Activated CD8-positive, alpha-beta T cell treated with anti-CD3 and anti-CD28 coated beads for 36 hours (primary cell): ENCODE measurements around the gene ST3GAL6. TPM values are rescaled to one million over a fixed set of nuclear protein-coding genes. Genes with fewer than 3 reads are reported as not detected.

Experiments used
- ATAC-seq: fragments of 200-7000 bp; cut with Tn5 transposase; one replicate; pipeline ENCODE4 v1.10.0; 2021; ENCODE audit warnings: mild to moderate bottlenecking, moderate library complexity
- CTCF ChIA-PET: fragments of 350-600 bp; sonication (Branson Sonifier 250); formaldehyde crosslinking; loops from one replicate; lab custom pipeline; 2021; ENCODE audit warnings: antibody characterized with exemption; lab: Charles Lee
- POLR2A ChIA-PET: fragments of 350-600 bp; sonication (Branson Sonifier 250); formaldehyde crosslinking; loops from one replicate; lab custom pipeline; 2021; ENCODE audit warnings: antibody characterized with exemption; lab: Charles Lee
- DNase-seq: peaks from one replicate; pipeline ENCODE4 v3.0.0-alpha.2; 2020
- H3K27ac Mint-ChIP-seq: one replicate; pipeline ENCODE4 v1.8.0; 2021; ENCODE audit warnings: mild to moderate bottlenecking, mixed read lengths
- H3K27me3 Mint-ChIP-seq: one replicate; pipeline ENCODE4 v1.8.0; 2021; ENCODE audit warnings: mixed read lengths
- H3K36me3 Mint-ChIP-seq: one replicate; pipeline ENCODE4 v1.8.0; 2021; ENCODE audit warnings: low read depth, mixed read lengths
- H3K4me1 Mint-ChIP-seq: one replicate; pipeline ENCODE4 v1.8.0; 2021; ENCODE audit warnings: low read depth, mixed read lengths
- H3K4me3 Mint-ChIP-seq: one replicate; pipeline ENCODE4 v1.8.0; 2021; ENCODE audit warnings: mild to moderate bottlenecking, moderate library complexity, mixed read lengths
- H3K9me3 Mint-ChIP-seq: one replicate; pipeline ENCODE4 v1.8.0; 2021; ENCODE audit warnings: mixed read lengths
- CTCF ChIP-seq: fragments of 200-600 bp; IDR thresholded peaks from one replicate; pipeline ENCODE4 v1.8.0; 2022; ENCODE audit warnings: antibody characterized with exemption, mild to moderate bottlenecking
- intact Hi-C: fragments of 100-400 bp; cut with micrococcal nuclease; formaldehyde crosslinking; loops from one replicate; pipeline ENCODE4 v1.10.0; 2022
- total RNA-seq, 2 experiments: library from RNA; stranded (reverse); gene quantifications; one replicate each; pipeline ENCODE4 v1.2.3, GENCODE V29; 2021

Gene ST3GAL6
- total RNA-seq, 2 experiments from 2014 or later: not detected

GRCh38 chr3:98801043-98801747 is 38.1 kb downstream of the ST3GAL6 start:
- Mint-ChIP-seq H3K4me1 (no peaks in the 10 kb centered on the region), H3K36me3 (no peaks in the 10 kb centered on the region), H3K9me3 (no peaks in the 10 kb centered on the region), H3K27ac (no peak overlapping the region), H3K4me3 (no peak overlapping the region), H3K27me3 (no peaks in the 10 kb centered on the region)
- ATAC-seq: no peak
- ChIA-PET CTCF (no interaction called here), POLR2A (no interaction called here)
- no peak for DNase-seq
- no peak for TF ChIP-seq CTCF
- intact Hi-C loops: no loop called here

DNA sequence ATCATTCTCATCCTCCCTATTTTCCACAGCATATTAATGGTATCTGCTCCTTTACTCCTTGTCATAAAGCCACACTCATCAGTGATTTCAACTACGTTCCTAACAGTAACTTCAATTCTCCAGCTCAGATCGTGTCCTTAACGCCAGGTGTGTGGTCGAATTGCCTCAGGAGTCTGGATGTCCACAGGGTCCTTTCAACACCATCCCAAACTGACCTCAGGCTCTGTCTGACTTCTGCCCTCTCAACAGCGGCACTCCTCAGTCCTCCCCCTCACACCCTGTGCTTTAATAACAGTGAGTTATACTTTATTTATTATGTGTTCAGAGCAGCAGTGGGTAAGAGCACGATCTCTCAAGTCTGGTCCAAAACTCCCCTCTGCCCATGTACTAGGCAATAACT is 42.4 kb downstream of the ST3GAL6 start:
- no peak for TF ChIP-seq CTCF
- DNase-seq: no peak
- Mint-ChIP-seq H3K27me3 (no peaks in the 10 kb centered on the region), H3K4me3 (no peak overlapping the region), H3K9me3 (no peaks in the 10 kb centered on the region), H3K36me3 (no peaks in the 10 kb centered on the region), H3K27ac (no peak overlapping the region), H3K4me1 (no peaks in the 10 kb centered on the region)
- intact Hi-C loops: no loop called here
- ATAC-seq: no peak
- ChIA-PET CTCF (interaction anchor here (1.4 kb wide), 1 partner anchor 158 kb away, joined by 3 read pairs; no protein-coding TSS in a partner anchor), POLR2A (no interaction called here)

DNA sequence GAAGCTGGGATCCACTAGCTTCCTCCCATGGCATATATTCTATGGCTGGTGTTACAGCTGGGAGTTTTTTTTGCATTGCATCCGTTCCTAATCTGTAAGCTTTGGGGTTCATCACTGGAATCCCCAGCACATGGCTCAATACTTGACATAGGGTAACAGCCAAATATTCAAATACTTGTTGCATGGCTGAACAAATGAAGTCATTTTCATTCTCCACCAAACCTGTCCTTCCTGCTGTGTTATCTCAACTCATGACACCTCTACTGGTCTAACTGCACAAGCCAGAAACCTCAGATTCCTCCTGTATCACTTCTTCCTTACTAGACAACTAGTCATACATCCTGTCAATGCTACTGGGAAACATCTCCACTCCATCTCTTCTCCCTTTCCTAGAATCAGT is 43.4 kb downstream of the ST3GAL6 start:
- intact Hi-C loops: no loop called here
- ATAC-seq (no peak), DNase-seq (no peak)
- H3K36me3 Mint-ChIP-seq: no peaks in the 10 kb centered on the region
- CTCF ChIA-PET: interaction anchor here (1.4 kb wide), 1 partner anchor 157 kb away, joined by 3 read pairs; no protein-coding TSS in a partner anchor
- TF ChIP-seq CTCF: no peak
- H3K4me1 Mint-ChIP-seq: no peaks in the 10 kb centered on the region
- H3K27me3 Mint-ChIP-seq: no peaks in the 10 kb centered on the region
- POLR2A ChIA-PET: no interaction called here
- H3K27ac Mint-ChIP-seq: no peak overlapping the region
- H3K4me3 Mint-ChIP-seq: no peak overlapping the region
- H3K9me3 Mint-ChIP-seq: no peaks in the 10 kb centered on the region

- TF ChIP-seq CTCF: no peak
- no peaks in the 10 kb centered on the region for H3K9me3 Mint-ChIP-seq
- H3K4me1 Mint-ChIP-seq: no peaks in the 10 kb centered on the region
- ATAC-seq (no peak), DNase-seq (no peak)
- POLR2A ChIA-PET: no interaction called here
- H3K36me3 Mint-ChIP-seq: no peaks in the 10 kb centered on the region
- intact Hi-C loops: no loop called here
- CTCF ChIA-PET: no interaction called here
- no peak overlapping the region for H3K27ac Mint-ChIP-seq
- no peaks in the 10 kb centered on the region for H3K27me3 Mint-ChIP-seq
- no peak overlapping the region for H3K4me3 Mint-ChIP-seq
These were observed 43.9 kb downstream of the ST3GAL6 start for GRCh38 chr3:98807011-98807410.

DNA sequence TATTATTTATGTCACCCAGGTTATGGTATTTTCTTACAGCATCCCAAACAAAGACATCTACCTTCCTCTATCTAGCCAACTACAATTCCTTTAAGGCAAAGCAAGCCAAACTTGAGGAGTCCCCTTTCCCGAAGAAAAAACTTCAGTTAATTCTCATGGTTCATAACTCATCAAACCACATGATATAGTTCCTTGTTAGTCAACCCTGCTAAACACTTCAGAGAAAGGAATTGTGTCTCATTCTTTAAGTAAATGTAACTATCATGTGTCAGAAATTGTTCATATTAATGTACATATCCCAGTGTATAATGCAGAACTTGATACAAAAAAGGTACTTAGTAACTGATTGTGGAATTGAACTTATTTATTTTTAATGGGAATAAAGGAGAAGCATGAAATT is 44.4 kb downstream of the ST3GAL6 start:
- DNase-seq: no peak
- ChIA-PET CTCF (no interaction called here), POLR2A (no interaction called here)
- no peaks in the 10 kb centered on the region for H3K4me1 Mint-ChIP-seq
- no peak overlapping the region for H3K27ac Mint-ChIP-seq
- no peaks in the 10 kb centered on the region for H3K36me3 Mint-ChIP-seq
- H3K27me3 Mint-ChIP-seq: no peaks in the 10 kb centered on the region
- no peak overlapping the region for H3K4me3 Mint-ChIP-seq
- no peaks in the 10 kb centered on the region for H3K9me3 Mint-ChIP-seq
- ATAC-seq: no peak
- TF ChIP-seq CTCF: no peak
- intact Hi-C loops: no loop called here
